ENCODE measurements around the gene CDC42SE2.

- TF ChIP-seq, protein P1, sequence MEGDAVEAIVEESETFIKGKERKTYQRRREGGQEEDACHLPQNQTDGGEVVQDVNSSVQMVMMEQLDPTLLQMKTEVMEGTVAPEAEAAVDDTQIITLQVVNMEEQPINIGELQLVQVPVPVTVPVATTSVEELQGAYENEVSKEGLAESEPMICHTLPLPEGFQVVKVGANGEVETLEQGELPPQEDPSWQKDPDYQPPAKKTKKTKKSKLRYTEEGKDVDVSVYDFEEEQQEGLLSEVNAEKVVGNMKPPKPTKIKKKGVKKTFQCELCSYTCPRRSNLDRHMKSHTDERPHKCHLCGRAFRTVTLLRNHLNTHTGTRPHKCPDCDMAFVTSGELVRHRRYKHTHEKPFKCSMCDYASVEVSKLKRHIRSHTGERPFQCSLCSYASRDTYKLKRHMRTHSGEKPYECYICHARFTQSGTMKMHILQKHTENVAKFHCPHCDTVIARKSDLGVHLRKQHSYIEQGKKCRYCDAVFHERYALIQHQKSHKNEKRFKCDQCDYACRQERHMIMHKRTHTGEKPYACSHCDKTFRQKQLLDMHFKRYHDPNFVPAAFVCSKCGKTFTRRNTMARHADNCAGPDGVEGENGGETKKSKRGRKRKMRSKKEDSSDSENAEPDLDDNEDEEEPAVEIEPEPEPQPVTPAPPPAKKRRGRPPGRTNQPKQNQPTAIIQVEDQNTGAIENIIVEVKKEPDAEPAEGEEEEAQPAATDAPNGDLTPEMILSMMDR (IDR thresholded peaks at IDR 0.05; ENCODE audit: low read depth, low read length), result no peak
- no peak for TF ChIP-seq EZH2phosphoT487 (IDR thresholded peaks at IDR 0.05; ENCODE audit: low read depth)
Measured at GRCh38 chr5:131262953-131263541, 806 bp upstream of the CDC42SE2 start.
